ENCODE data around the gene ZNF786. TPM values are rescaled to one million over a fixed set of nuclear protein-coding genes. Genes with fewer than 3 reads are reported as not detected.

Gene ZNF786
- total RNA-seq, 1 donor from 2014 or later, result 10.2 TPM

GRCh38 chr7:149081914-149082313 is 8.6 kb downstream of the ZNF786 start:
- Mint-ChIP-seq H3K27ac (ENCODE audit: unreplicated experiment) (no peak overlapping the region), H3K9me3 (ENCODE audit: unreplicated experiment) (peaks cover 6% of the 10 kb centered on the region), H3K4me1 (ENCODE audit: unreplicated experiment) (no peaks in the 10 kb centered on the region), H3K4me3 (ENCODE audit: unreplicated experiment) (no peak overlapping the region), H3K36me3 (ENCODE audit: unreplicated experiment) (peaks cover 29% of the 10 kb centered on the region), H3K27me3 (ENCODE audit: unreplicated experiment) (no peaks in the 10 kb centered on the region)
- TF ChIP-seq, protein P1, sequence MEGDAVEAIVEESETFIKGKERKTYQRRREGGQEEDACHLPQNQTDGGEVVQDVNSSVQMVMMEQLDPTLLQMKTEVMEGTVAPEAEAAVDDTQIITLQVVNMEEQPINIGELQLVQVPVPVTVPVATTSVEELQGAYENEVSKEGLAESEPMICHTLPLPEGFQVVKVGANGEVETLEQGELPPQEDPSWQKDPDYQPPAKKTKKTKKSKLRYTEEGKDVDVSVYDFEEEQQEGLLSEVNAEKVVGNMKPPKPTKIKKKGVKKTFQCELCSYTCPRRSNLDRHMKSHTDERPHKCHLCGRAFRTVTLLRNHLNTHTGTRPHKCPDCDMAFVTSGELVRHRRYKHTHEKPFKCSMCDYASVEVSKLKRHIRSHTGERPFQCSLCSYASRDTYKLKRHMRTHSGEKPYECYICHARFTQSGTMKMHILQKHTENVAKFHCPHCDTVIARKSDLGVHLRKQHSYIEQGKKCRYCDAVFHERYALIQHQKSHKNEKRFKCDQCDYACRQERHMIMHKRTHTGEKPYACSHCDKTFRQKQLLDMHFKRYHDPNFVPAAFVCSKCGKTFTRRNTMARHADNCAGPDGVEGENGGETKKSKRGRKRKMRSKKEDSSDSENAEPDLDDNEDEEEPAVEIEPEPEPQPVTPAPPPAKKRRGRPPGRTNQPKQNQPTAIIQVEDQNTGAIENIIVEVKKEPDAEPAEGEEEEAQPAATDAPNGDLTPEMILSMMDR (IDR thresholded peaks at IDR 0.05), result no peak
- DNase-seq (ENCODE audit: extremely low spot score, unreplicated experiment), result no peak

DNA sequence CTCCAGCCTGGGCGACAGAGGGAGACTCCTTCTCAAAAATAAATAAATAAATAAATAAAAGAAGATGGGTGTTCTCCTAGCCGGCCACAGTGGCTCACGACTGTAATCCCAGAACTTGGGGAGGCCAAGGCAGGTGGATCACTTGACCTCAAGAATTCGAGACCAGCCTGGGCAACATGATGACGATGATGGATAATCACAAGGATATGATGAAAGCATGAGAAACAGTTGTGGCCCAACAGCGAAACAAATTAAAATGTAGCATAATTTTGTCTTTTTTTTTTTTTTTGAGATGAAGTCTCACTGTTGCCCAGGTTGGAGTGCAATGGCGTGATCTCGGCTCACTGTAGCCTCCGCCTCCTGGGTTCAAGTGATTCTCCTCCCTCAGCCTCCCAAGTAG is 12.9 kb downstream of the ZNF786 start:
- Mint-ChIP-seq H3K4me3 (ENCODE audit: unreplicated experiment) (no peak overlapping the region), H3K27me3 (ENCODE audit: unreplicated experiment) (no peaks in the 10 kb centered on the region), H3K36me3 (ENCODE audit: unreplicated experiment) (peaks cover 32% of the 10 kb centered on the region), H3K4me1 (ENCODE audit: unreplicated experiment) (no peaks in the 10 kb centered on the region), H3K27ac (ENCODE audit: unreplicated experiment) (no peak overlapping the region), H3K9me3 (ENCODE audit: unreplicated experiment) (no peaks in the 10 kb centered on the region)
- no peak for DNase-seq (ENCODE audit: extremely low spot score, unreplicated experiment)
- TF ChIP-seq, protein P1 (IDR thresholded peaks at IDR 0.05), result no peak

GRCh38 chr7:149075286-149075685 is 15.2 kb downstream of the ZNF786 start:
- Mint-ChIP-seq H3K4me3 (ENCODE audit: unreplicated experiment) (no peak overlapping the region), H3K27me3 (ENCODE audit: unreplicated experiment) (no peaks in the 10 kb centered on the region), H3K9me3 (ENCODE audit: unreplicated experiment) (no peaks in the 10 kb centered on the region), H3K4me1 (ENCODE audit: unreplicated experiment) (no peaks in the 10 kb centered on the region), H3K36me3 (ENCODE audit: unreplicated experiment) (peaks cover 28% of the 10 kb centered on the region), H3K27ac (ENCODE audit: unreplicated experiment) (no peak overlapping the region)
- TF ChIP-seq, protein P1 (IDR thresholded peaks at IDR 0.05), result no peak
- DNase-seq (ENCODE audit: extremely low spot score, unreplicated experiment), result no peak

GRCh38 chr7:149074116-149074885 is 16.2 kb downstream of the ZNF786 start:
- TF ChIP-seq, protein P1 (IDR thresholded peaks at IDR 0.05), result no peak
- Mint-ChIP-seq H3K36me3 (ENCODE audit: unreplicated experiment) (peaks cover 29% of the 10 kb centered on the region), H3K27ac (ENCODE audit: unreplicated experiment) (no peak overlapping the region)

DNA sequence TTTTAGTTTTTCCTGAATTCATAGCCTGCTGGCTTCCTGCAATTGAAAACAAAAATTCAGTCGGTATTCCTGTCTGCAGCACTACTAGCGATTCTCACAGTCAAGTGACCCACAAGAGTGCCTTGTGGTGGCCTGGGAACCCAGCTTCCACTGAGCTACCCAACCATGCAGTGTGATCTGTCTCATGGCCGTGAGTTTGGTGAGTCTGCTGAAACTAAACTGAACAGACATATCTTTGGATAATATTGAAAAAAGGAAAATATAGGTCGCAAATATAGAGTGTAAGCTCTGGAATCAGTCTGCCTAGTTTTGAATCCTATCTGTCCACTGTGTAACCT is 18.1 kb downstream of the ZNF786 start:
- Mint-ChIP-seq H3K36me3 (ENCODE audit: unreplicated experiment) (peaks cover 30% of the 10 kb centered on the region), H3K4me3 (ENCODE audit: unreplicated experiment) (no peak overlapping the region), H3K27ac (ENCODE audit: unreplicated experiment) (no peak overlapping the region), H3K27me3 (ENCODE audit: unreplicated experiment) (no peaks in the 10 kb centered on the region), H3K4me1 (ENCODE audit: unreplicated experiment) (no peaks in the 10 kb centered on the region), H3K9me3 (ENCODE audit: unreplicated experiment) (no peaks in the 10 kb centered on the region)
- TF ChIP-seq, protein P1 (IDR thresholded peaks at IDR 0.05), result no peak
- no peak for DNase-seq (ENCODE audit: extremely low spot score, unreplicated experiment)

More at GRCh38 chr7:149074116-149074885, 16.2 kb downstream of the ZNF786 start:
- Mint-ChIP-seq H3K27me3 (ENCODE audit: unreplicated experiment) (no peaks in the 10 kb centered on the region), H3K9me3 (ENCODE audit: unreplicated experiment) (no peaks in the 10 kb centered on the region), H3K4me1 (ENCODE audit: unreplicated experiment) (no peaks in the 10 kb centered on the region), H3K4me3 (ENCODE audit: unreplicated experiment) (no peak overlapping the region)
- no peak for DNase-seq (ENCODE audit: extremely low spot score, unreplicated experiment)

Data from osteocyte (in vitro differentiated cells).